PC-9 (cell line): ENCODE measurements around the gene ANKRD2. TPM values are rescaled to one million over a fixed set of nuclear protein-coding genes. Genes with fewer than 3 reads are reported as not detected.

Source experiments
- BruUV-seq: library from RNA; stranded (reverse); fragments of 400-500 nt; replicated peaks from 2 replicates; lab custom pipeline; 2021; lab: Mats Ljungman, UMichigan
- CTCF ChIA-PET: fragments of 300-600 bp; sonication (Branson Sonifier 250); formaldehyde crosslinking; loops from one replicate; lab custom pipeline; 2022; ENCODE audit warnings: antibody characterized with exemption; lab: Charles Lee
- POLR2A ChIA-PET: fragments of 300-600 bp; sonication (Branson Sonifier 250); formaldehyde crosslinking; loops from one replicate; lab custom pipeline; 2022; ENCODE audit warnings: antibody characterized with exemption; ENCODE audit not compliant: unreplicated experiment; lab: Charles Lee
- DNase-seq, 2 experiments: peaks; one replicate each; pipeline versions ENCODE4 v3.0.0 to v3.0.0-alpha.2; 2015 to 2022; ENCODE audit warnings: mixed read lengths in 1 of 2
- H2AFZ ChIP-seq: fragments of 200-600 bp; sonication (generic); 2 replicates; pipeline ENCODE4 v1.8.1; 2017; ENCODE audit warnings: antibody characterized with exemption
- H3F3A ChIP-seq: fragments of 200-600 bp; sonication (generic); 2 replicates; pipeline ENCODE4 v1.8.1; 2017; ENCODE audit warnings: antibody characterized with exemption, mild to moderate bottlenecking, low read depth; ENCODE audit not compliant: insufficient read depth
- H3K27ac ChIP-seq: fragments of 200-600 bp; sonication (generic); 2 replicates; pipeline ENCODE4 v1.6.1; 2016; ENCODE audit warnings: mixed run types
- H3K27me3 ChIP-seq: fragments of 200-600 bp; sonication (generic); 2 replicates; pipeline ENCODE4 v1.6.1; 2016; ENCODE audit warnings: low read depth, mixed run types; ENCODE audit not compliant: insufficient read depth
- H3K36me3 ChIP-seq: fragments of 200-600 bp; sonication (generic); 2 replicates; pipeline ENCODE4 v1.6.1; 2016; ENCODE audit warnings: low read depth, mixed run types
- H3K4me1 ChIP-seq: fragments of 200-600 bp; sonication (generic); replicated peaks from 2 replicates; pipeline ENCODE4 v1.6.1; 2016; ENCODE audit warnings: mixed run types; ENCODE audit not compliant: insufficient read depth
- H3K4me2 ChIP-seq: fragments of 200-600 bp; sonication (generic); 2 replicates; pipeline ENCODE4 v1.6.1; 2017; ENCODE audit warnings: mixed run types
- H3K4me3 ChIP-seq: fragments of 200-600 bp; sonication (generic); 2 replicates; pipeline ENCODE4 v1.6.1; 2016; ENCODE audit warnings: mixed run types
- H3K79me2 ChIP-seq: fragments of 200-600 bp; sonication (generic); 2 replicates; pipeline ENCODE4 v1.6.1; 2017; ENCODE audit warnings: low read depth, mixed run types
- H3K9me2 ChIP-seq: fragments of 200-600 bp; sonication (generic); 2 replicates; pipeline ENCODE4 v1.8.1; 2017; ENCODE audit warnings: mild to moderate bottlenecking; ENCODE audit not compliant: insufficient read depth
- H3K9me3 ChIP-seq: fragments of 200-600 bp; sonication (generic); 2 replicates; pipeline ENCODE4 v1.8.1; 2016; ENCODE audit warnings: low read depth; ENCODE audit not compliant: insufficient read depth
- H4K20me1 ChIP-seq: fragments of 200-600 bp; sonication (generic); 2 replicates; pipeline ENCODE4 v1.8.1; 2017; ENCODE audit not compliant: insufficient read depth
- EZH2 ChIP-seq: fragments of 200-600 bp; sonication (generic); IDR thresholded peaks from 2 replicates; pipeline ENCODE4 v1.8.0; 2017; ENCODE audit warnings: antibody characterized with exemption, low read depth
- intact Hi-C: fragments of 100-400 bp; cut with micrococcal nuclease; formaldehyde crosslinking; loops from one replicate; pipeline ENCODE4 v1.10.0; 2022; ENCODE audit not compliant: unreplicated experiment
- total RNA-seq: library from RNA; stranded (reverse); gene quantifications from 2 replicates; pipeline ENCODE4 v1.2.3, GENCODE V29; 2021
- TF ChIP-seq, protein P1 (sequence below): fragments of 200-600 bp; sonication (generic); conservative IDR thresholded peaks from 2 replicates; pipeline ENCODE4 v1.6.1; 2017; ENCODE audit warnings: mixed run types, antibody characterized with exemption, mild to moderate bottlenecking, moderate library complexity

Gene ANKRD2
- total RNA-seq, 1 experiment from 2014 or later = 8.4 TPM

DNA sequence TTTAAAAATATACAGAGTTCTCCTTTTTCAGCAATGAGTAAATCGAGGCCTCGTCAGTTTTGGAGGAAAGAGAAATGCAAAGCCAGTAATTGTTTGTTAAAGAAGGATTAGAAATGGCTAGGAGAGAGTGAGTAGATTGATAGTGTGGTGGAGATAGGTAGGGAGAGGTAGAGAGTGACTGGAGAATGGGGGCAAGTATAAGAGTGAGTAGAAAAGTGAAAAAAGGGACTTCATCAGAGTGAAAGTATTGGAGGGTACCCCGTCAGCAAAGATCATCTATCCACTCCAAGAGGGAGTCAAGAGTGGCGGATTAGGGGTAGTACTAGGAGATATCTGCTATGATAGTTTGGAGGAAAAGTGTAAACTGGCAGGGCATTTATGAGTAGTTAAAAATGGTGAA lies 9.2 kb upstream of the ANKRD2 start:
- no TSS peak for BruUV-seq
- H2AFZ ChIP-seq = no peak overlapping the region
- intact Hi-C loops = no loop called here
- no peak overlapping the region for H3K4me3 ChIP-seq
- ChIA-PET POLR2A (no interaction called here), CTCF (no interaction called here)
- peaks cover 9% of the 10 kb centered on the region; the same call in 1 of the 2 replicates for H3F3A ChIP-seq
- H3K79me2 ChIP-seq = no peaks in the 10 kb centered on the region
- no peaks in the 10 kb centered on the region for H3K27me3 ChIP-seq
- no peak overlapping the region for H3K27ac ChIP-seq
- DNase-seq = no peak
- TF ChIP-seq EZH2 = no peak
- TF ChIP-seq, protein P1, sequence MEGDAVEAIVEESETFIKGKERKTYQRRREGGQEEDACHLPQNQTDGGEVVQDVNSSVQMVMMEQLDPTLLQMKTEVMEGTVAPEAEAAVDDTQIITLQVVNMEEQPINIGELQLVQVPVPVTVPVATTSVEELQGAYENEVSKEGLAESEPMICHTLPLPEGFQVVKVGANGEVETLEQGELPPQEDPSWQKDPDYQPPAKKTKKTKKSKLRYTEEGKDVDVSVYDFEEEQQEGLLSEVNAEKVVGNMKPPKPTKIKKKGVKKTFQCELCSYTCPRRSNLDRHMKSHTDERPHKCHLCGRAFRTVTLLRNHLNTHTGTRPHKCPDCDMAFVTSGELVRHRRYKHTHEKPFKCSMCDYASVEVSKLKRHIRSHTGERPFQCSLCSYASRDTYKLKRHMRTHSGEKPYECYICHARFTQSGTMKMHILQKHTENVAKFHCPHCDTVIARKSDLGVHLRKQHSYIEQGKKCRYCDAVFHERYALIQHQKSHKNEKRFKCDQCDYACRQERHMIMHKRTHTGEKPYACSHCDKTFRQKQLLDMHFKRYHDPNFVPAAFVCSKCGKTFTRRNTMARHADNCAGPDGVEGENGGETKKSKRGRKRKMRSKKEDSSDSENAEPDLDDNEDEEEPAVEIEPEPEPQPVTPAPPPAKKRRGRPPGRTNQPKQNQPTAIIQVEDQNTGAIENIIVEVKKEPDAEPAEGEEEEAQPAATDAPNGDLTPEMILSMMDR = no peak
- peaks cover 23% of the 10 kb centered on the region for H3K4me1 ChIP-seq
- H3K9me2 ChIP-seq = no peaks in the 10 kb centered on the region
- H4K20me1 ChIP-seq = no peaks in the 10 kb centered on the region
- H3K36me3 ChIP-seq = no peaks in the 10 kb centered on the region
- no peaks in the 10 kb centered on the region for H3K9me3 ChIP-seq
- H3K4me2 ChIP-seq = no peak overlapping the region

DNA sequence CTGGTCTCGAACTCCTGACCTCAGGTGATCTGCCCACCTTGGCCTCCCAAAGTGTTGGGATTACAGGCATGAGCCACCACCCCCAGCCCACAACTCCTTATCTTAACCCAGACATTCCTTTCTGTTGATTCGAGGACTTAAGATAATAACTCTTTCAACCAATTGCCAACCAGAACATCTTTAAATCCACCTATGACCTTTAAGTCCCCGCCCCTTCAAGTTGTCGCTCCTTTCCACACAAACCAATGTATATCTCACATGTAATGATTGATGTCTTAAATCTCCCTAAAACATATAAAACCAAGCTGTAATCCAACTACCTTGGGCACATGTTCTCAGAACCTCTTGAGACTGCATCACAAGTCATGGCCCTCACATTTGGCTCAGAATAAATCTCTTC lies 7.8 kb upstream of the ANKRD2 start:
- no peaks in the 10 kb centered on the region for H3K79me2 ChIP-seq
- no peak overlapping the region for H3K27ac ChIP-seq
- H4K20me1 ChIP-seq = no peaks in the 10 kb centered on the region
- no peak overlapping the region for H2AFZ ChIP-seq
- H3K4me3 ChIP-seq = no peak overlapping the region
- no peaks in the 10 kb centered on the region for H3K9me2 ChIP-seq
- no peaks in the 10 kb centered on the region for H3K36me3 ChIP-seq
- TF ChIP-seq EZH2 = no peak
- TF ChIP-seq, protein P1 = no peak
- no peak overlapping the region for H3K4me2 ChIP-seq
- BruUV-seq = no TSS peak
- intact Hi-C loops = no loop called here
- POLR2A ChIA-PET = no interaction called here
- no peak for DNase-seq
- no peaks in the 10 kb centered on the region for H3K27me3 ChIP-seq
- H3F3A ChIP-seq = peaks cover 9% of the 10 kb centered on the region; the same call in 1 of the 2 replicates
- no peaks in the 10 kb centered on the region for H3K9me3 ChIP-seq
- H3K4me1 ChIP-seq = peaks cover 29% of the 10 kb centered on the region
- CTCF ChIA-PET = no interaction called here

- Histone ChIP-seq H3K4me3 (no peak overlapping the region), H3K27me3 (no peaks in the 10 kb centered on the region), H4K20me1 (no peaks in the 10 kb centered on the region), H3K4me1 (peaks cover 45% of the 10 kb centered on the region), H3F3A (peaks cover 19% of the 10 kb centered on the region; the same call in 1 of the 2 replicates), H3K27ac (peak overlapping the region; percentile 65), H2AFZ (no peak overlapping the region), H3K9me3 (no peaks in the 10 kb centered on the region), H3K4me2 (peak overlapping the region; percentile 70), H3K36me3 (no peaks in the 10 kb centered on the region), H3K79me2 (no peaks in the 10 kb centered on the region), H3K9me2 (no peaks in the 10 kb centered on the region)
- POLR2A ChIA-PET = no interaction called here
- intact Hi-C loops = no loop called here
- no peak for TF ChIP-seq EZH2
- TF ChIP-seq, protein P1 = no peak
- DNase-seq = peak in 1 of 2 experiments; percentile 81
- no TSS peak for BruUV-seq
- CTCF ChIA-PET = no interaction called here
Observed at GRCh38 chr10:97566336-97566996, 6.1 kb upstream of the ANKRD2 start.
